Right lobe of liver (tissue), 4 donors: ENCODE data around the gene IPPK.

Experiments used
- POLR2A ChIP-seq: fragments of 450-650 bp; IDR thresholded peaks from one replicate; pipeline ENCODE4 v1.6.1; 2017; ENCODE audit warnings: antibody characterized with exemption, mild to moderate bottlenecking
- TF ChIP-seq, protein P1 (sequence below), 4 donors: fragments of 200-600 bp in 3 of 4; fragments of 450-650 bp in 1 of 4; IDR thresholded peaks; one replicate each; pipeline versions ENCODE4 v1.5.1 to v1.8.0; 2016 to 2022; ENCODE audit warnings: antibody characterized with exemption in 4 of 4, mild to moderate bottlenecking in 2 of 4
- donor health status: DM: no; HTN: no; CAD: no.
- donor health status: DM: no; HTN: no; CAD: no.
- donor health status: DM: no; HTN: yes; CAD: no.

DNA sequence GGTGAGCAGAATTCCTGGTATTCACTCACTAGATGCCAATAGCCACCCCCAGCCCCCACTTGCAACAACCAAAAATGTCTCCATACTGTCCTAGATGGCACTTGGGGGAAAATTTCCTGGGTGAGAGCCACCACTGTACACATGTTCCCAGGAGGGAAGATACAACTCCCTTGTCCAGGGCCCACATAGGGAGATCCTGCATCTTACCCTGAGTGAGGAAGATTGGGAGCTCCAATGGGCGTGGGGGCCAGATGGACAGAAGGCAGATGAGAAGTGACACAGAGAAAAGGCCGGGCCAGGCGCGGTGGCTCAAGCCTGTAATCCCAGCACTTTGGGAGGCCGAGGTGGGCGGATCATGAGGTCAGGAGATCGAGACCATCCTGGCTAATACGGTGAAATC is 12.3 kb upstream of the IPPK start:
- no peak for TF ChIP-seq POLR2A
- TF ChIP-seq, protein P1, sequence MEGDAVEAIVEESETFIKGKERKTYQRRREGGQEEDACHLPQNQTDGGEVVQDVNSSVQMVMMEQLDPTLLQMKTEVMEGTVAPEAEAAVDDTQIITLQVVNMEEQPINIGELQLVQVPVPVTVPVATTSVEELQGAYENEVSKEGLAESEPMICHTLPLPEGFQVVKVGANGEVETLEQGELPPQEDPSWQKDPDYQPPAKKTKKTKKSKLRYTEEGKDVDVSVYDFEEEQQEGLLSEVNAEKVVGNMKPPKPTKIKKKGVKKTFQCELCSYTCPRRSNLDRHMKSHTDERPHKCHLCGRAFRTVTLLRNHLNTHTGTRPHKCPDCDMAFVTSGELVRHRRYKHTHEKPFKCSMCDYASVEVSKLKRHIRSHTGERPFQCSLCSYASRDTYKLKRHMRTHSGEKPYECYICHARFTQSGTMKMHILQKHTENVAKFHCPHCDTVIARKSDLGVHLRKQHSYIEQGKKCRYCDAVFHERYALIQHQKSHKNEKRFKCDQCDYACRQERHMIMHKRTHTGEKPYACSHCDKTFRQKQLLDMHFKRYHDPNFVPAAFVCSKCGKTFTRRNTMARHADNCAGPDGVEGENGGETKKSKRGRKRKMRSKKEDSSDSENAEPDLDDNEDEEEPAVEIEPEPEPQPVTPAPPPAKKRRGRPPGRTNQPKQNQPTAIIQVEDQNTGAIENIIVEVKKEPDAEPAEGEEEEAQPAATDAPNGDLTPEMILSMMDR (IDR thresholded peaks at IDR 0.05), result no peak
